Heart right ventricle (tissue), 16 donors: ENCODE measurements around the gene PDE2A. TPM values are rescaled to one million over a fixed set of nuclear protein-coding genes. Genes with fewer than 3 reads are reported as not detected.

Source experiments
- ATAC-seq, 8 donors: fragments of 200-7000 bp; cut with Tn5 transposase; one replicate each; pipeline ENCODE4 v1.9.1; 2020; ENCODE audit warnings: mild to moderate bottlenecking in 8 of 8, moderate library complexity in 8 of 8, moderate number of reproducible peaks in 1 of 8
- DNase-seq, 2 donors: peaks; one replicate each; pipeline ENCODE4 v3.0.0-alpha.2; 2020
- H3K27ac ChIP-seq, 10 donors: fragments of 200-600 bp; sonication (generic) in 2 of 10; one replicate each; pipeline versions ENCODE4 v1.5.0 to v1.8.0; 2020 to 2022; ENCODE audit warnings: mild to moderate bottlenecking in 3 of 10
- H3K27me3 ChIP-seq, 7 donors: fragments of 200-600 bp; one replicate each; pipeline ENCODE4 v1.8.0; 2021 to 2022; ENCODE audit warnings: mild to moderate bottlenecking in 2 of 7
- H3K36me3 ChIP-seq, 9 donors: fragments of 200-600 bp; sonication (generic) in 1 of 9; one replicate each; pipeline versions ENCODE4 v1.5.0 to v1.8.0; 2020 to 2022; ENCODE audit warnings: mild to moderate bottlenecking in 2 of 9
- H3K4me1 ChIP-seq, 9 donors: fragments of 200-600 bp; sonication (generic) in 1 of 9; one replicate each; pipeline versions ENCODE4 v1.5.0 to v1.8.0; 2020 to 2022; ENCODE audit warnings: mild to moderate bottlenecking in 4 of 9
- H3K4me3 ChIP-seq, 10 donors: fragments of 200-600 bp; sonication (generic) in 2 of 10; one replicate each; pipeline versions ENCODE4 v1.5.0 to v1.8.0; 2020 to 2022; ENCODE audit warnings: mild to moderate bottlenecking in 7 of 10, moderate library complexity in 2 of 10
- H3K9me3 ChIP-seq, 11 donors: fragments of 200-600 bp in 10 of 11; sonication (generic) in 2 of 11; one replicate each; pipeline versions ENCODE4 v1.5.0 to v1.8.0; 2013 to 2022; ENCODE audit warnings: mild to moderate bottlenecking in 2 of 11, control low read depth in 1 of 11, moderate library complexity in 1 of 11
- WGBS, 2 donors: extraction: QIAGEN DNeasy Blood & Tissue Kit; methylation state at CpG; one replicate each; pipeline ENCODE4 v1.1.7; 2013; ENCODE audit warnings: inconsistent platforms in 1 of 2; 5-methylcytosine and 5-hydroxymethylcytosine counted together
- intact Hi-C, 10 donors: fragments of 100-400 bp; cut with DNase I; formaldehyde crosslinking; loops; one replicate each; pipeline versions ENCODE4 v1.11.1 to v1.14.2; 2022
- polyA plus RNA-seq, 2 donors: library from polyadenylated mRNA; stranded (reverse); fragments of 200-250 nt; gene quantifications; one replicate each; pipeline ENCODE4 v1.2.3, GENCODE V29; 2013
- total RNA-seq, 10 donors: library from RNA; stranded (reverse); fragmentation: NEBNext Ultra II Directional in 3 of 10; extraction: Animal tissue kit (Norgen Biotek cat#: 25700) in 3 of 10; gene quantifications; one replicate each; pipeline versions ENCODE4 v1.2.1 to v1.2.4, GENCODE V29; 2021 to 2023
- TF ChIP-seq, protein P1 (sequence below), 9 donors: fragments of 200-600 bp; sonication (generic) in 2 of 9; IDR thresholded peaks; one replicate each; pipeline versions ENCODE4 v1.5.0 to v1.8.0; 2021 to 2022; ENCODE audit warnings: antibody characterized with exemption in 9 of 9, mild to moderate bottlenecking in 5 of 9, moderate library complexity in 1 of 9
- donor health status: Arrhythmogenic right ventricular cardiomyopathy.
- donor health status: ischemic (EF 13 %, LVEDD 7.1; RV severe dilation, severe dysfunction).
- donor health status: healthy with polysubstance abuse.
- donor health status: DM: no; HTN: yes; CAD: no.
- donor health status: DM: no; HTN: no; CAD: no.
- donor health status: ischemic (EF 25% LVEDD 6.9; RV normal size, moderate dysfunction).
- donor health status: ischemic (EF 25% LVEDD 5.7; RV mildly dilated, moderate dysfunction).
- donor health status: healthy.
- donor health status: DM: yes; HTN: yes; CAD: no.
- donor health status: Ischemic cardiomyopathy.
- donor health status: ischemic (EF 35%, LVEDD 5.7; RV mildly dilated, moderate dysfunction).
- donor health status: nonischemic (EF 11% LVEDD 7.7; RV severe dilation, severe dysfunction).
- donor health status: DM: yes; HTN: yes; CAD: no.
- donor health status: PGD.
- donor health status: ischemic (EF 29% LVEDD 5.4; RV normal size, mild dysfunction).
- donor health status: nonischemic (EF 23%, LVEDD 6.1; RV moderate dilation, normal function).

The PDE2A gene
- total and polyA plus RNA-seq, 12 donors: 10.4 to 47.6 (median 30.2) TPM

DNA sequence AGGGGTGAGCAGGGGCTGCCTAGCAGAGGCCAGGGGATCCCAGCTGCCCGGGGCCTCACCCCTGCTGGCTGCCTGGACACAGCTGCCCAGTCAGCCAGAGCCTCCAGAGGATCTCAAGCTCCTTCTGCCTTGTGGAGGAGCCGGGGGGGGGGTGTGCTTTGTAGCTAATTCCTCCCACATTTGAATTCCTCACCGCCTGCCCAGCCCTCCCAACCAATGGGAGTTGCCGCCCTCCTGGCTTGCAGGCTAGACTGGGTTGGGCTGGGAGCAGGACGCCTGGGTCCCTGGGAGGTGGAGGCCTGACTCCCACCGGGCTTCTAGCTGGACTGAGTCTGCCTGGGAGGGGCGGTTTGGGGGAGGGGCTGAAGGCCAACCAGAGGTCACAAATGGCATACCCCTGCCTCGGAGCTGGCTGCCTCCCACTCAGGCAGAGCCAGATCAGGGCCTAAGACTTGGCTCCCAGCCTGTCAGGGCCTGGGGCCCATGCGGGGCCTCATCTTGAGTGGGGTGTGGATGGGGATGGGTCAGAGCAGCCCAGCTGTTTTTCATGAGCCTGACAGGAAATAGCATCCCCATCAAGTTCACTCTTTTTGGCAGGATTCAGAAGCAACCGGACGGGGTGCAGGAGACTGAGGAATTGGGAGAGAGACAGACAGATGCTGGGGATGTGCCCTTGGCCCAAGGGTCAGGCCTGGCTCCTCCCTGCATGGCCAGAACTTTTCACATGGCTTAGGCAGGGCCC, 29.2 kb upstream of the PDE2A start:
- Histone ChIP-seq H3K36me3 (peaks cover 0 to 100% (median 54%) of the 10 kb centered on the region in 9 donors), H3K27me3 (no peaks in the 10 kb centered on the region), H3K27ac (peak overlapping the region in 9 of 10 donors; percentile 31 to 79 (median 59)), H3K4me1 (peaks cover 3 to 50% (median 16%) of the 10 kb centered on the region in 9 donors), H3K4me3 (peak overlapping the region in 7 of 10 donors; percentile 31 to 54 (median 45)), H3K9me3 (no peaks in the 10 kb centered on the region)
- DNase-seq (peak; percentile 69 to 71), ATAC-seq (peak; percentile 56 to 85 (median 71))
- WGBS, 2 donors: 31 to 49% methylated on average over 11 of the region's 11 CpGs
- intact Hi-C loops: no loop called here
- TF ChIP-seq, protein P1, sequence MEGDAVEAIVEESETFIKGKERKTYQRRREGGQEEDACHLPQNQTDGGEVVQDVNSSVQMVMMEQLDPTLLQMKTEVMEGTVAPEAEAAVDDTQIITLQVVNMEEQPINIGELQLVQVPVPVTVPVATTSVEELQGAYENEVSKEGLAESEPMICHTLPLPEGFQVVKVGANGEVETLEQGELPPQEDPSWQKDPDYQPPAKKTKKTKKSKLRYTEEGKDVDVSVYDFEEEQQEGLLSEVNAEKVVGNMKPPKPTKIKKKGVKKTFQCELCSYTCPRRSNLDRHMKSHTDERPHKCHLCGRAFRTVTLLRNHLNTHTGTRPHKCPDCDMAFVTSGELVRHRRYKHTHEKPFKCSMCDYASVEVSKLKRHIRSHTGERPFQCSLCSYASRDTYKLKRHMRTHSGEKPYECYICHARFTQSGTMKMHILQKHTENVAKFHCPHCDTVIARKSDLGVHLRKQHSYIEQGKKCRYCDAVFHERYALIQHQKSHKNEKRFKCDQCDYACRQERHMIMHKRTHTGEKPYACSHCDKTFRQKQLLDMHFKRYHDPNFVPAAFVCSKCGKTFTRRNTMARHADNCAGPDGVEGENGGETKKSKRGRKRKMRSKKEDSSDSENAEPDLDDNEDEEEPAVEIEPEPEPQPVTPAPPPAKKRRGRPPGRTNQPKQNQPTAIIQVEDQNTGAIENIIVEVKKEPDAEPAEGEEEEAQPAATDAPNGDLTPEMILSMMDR (IDR thresholded peaks at IDR 0.05): no peak

GRCh38 chr11:72702577-72703241, 28.5 kb upstream of the PDE2A start:
- WGBS, 2 donors: 74 to 84% methylated on average over 15 of the region's 15 CpGs
- Histone ChIP-seq H3K27me3 (no peaks in the 10 kb centered on the region), H3K4me3 (peak overlapping the region in 9 of 10 donors; percentile 1 to 54 (median 36)), H3K36me3 (peaks cover 3 to 100% (median 55%) of the 10 kb centered on the region in 9 donors), H3K9me3 (no peaks in the 10 kb centered on the region), H3K4me1 (peaks cover 3 to 50% (median 16%) of the 10 kb centered on the region in 9 donors), H3K27ac (peak overlapping the region in 9 of 10 donors; percentile 11 to 79 (median 56))
- TF ChIP-seq, protein P1 (IDR thresholded peaks at IDR 0.05): no peak
- DNase-seq: no peak
- intact Hi-C loops: no loop called here
- ATAC-seq: peak in 1 of 8 donors; percentile 0

DNA sequence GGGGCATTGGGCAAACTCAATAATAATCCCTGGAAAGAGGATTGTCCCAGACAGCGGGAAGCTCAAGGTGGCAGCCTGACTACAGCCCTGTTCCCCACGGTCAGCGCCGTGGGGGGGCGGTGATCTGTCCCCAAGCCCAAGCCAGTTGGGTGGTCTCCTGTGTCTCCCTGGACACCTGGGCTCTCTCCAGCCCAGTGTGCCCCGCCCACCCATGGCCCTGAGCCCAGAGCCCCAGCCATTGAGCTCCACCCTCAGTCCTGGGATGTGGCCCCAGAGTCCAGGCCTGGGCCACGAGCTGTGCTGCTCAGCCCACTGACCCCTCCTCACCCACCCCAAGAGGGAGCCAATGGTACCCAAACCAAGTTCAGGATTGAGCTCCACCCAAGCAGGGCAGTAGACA, 27.9 kb upstream of the PDE2A start:
- Histone ChIP-seq H3K4me1 (peaks cover 3 to 50% (median 16%) of the 10 kb centered on the region in 9 donors), H3K9me3 (no peaks in the 10 kb centered on the region), H3K36me3 (peaks cover 2 to 100% (median 55%) of the 10 kb centered on the region in 9 donors), H3K27ac (peak overlapping the region in 6 of 10 donors; percentile 38 to 79 (median 65)), H3K27me3 (no peaks in the 10 kb centered on the region), H3K4me3 (peak overlapping the region in 9 of 10 donors; percentile 1 to 54 (median 36))
- TF ChIP-seq, protein P1 (IDR thresholded peaks at IDR 0.05): no peak
- WGBS, 2 donors: 74 to 76% methylated on average over 7 of the region's 7 CpGs
- intact Hi-C loops: no loop called here
- no peak for DNase-seq
- ATAC-seq: no peak

DNA sequence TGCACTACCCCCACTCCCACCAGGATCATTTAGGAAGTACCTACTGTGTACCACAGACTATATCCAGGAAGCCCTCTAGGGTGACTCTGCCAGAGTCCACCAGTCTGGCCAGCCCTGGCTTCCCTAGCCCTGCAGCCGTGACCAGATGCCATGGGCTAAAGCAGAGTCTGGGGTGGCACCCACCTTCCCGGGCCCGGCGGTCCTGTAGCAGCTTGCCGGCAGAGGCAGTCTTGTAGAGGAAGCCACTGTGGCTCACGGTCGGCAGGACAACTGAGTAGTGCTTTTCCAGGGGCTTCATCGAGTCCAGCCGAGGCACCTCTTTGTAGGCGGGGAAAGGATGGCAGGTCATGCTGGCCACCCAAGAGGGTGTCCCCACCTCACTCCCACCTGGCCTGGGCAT, 27.2 kb upstream of the PDE2A start:
- peak overlapping the region in 6 of 10 donors; percentile 31 to 54 (median 47) for H3K4me3 ChIP-seq
- H3K4me1 ChIP-seq: peaks cover 3 to 50% (median 16%) of the 10 kb centered on the region in 9 donors
- H3K9me3 ChIP-seq: no peaks in the 10 kb centered on the region
- intact Hi-C loops: no loop called here
- no peak for DNase-seq
- ATAC-seq: no peak
- WGBS, 2 donors: 89 to 96% methylated on average over 10 of the region's 10 CpGs
- TF ChIP-seq, protein P1 (IDR thresholded peaks at IDR 0.05): no peak
- H3K36me3 ChIP-seq: peaks cover 0 to 100% (median 55%) of the 10 kb centered on the region in 9 donors
- H3K27me3 ChIP-seq: no peaks in the 10 kb centered on the region
- H3K27ac ChIP-seq: peak overlapping the region in 2 of 10 donors; percentile 71 to 79
